ENCODE data around the gene AMFR. TPM values are rescaled to one million over a fixed set of nuclear protein-coding genes. Genes with fewer than 3 reads are reported as not detected.

Gene AMFR
- total and polyA plus RNA-seq, 2 of the 13 experiments (the other 11 are each of a cell fraction or from before 2014, with no cell fraction given) = 52.9 to 108 TPM

GRCh38 chr16:56450986-56451752 is 25.8 kb upstream of the AMFR start, which contains the start of the genes NUDT21 and OGFOD1 (continued):
- peak; percentile 88 for TF ChIP-seq ZBTB40 (IDR thresholded peaks at IDR 0.05)
- peak; percentile 78 for TF ChIP-seq ZBTB40 (CRISPR knock-in tag; IDR thresholded peaks at IDR 0.05)
- no peak for TF ChIP-seq ZNF672 (CRISPR knock-in tag; IDR thresholded peaks at IDR 0.05)
- peak; percentile 46; the same call in 1 of the 2 replicates for TF ChIP-seq ZNF580 (CRISPR knock-in tag; IDR thresholded peaks at IDR 0.05; ENCODE audit: borderline replicate concordance, low read depth)
- peak; percentile 66 for TF ChIP-seq ZNF160 (CRISPR knock-in tag; IDR thresholded peaks at IDR 0.05)
- no peak for TF ChIP-seq CSRNP1 (CRISPR knock-in tag; IDR thresholded peaks at IDR 0.05)
- TF ChIP-seq ZMYM3 (CRISPR knock-in tag; IDR thresholded peaks at IDR 0.05) = no peak
- no peak for TF ChIP-seq ZNF20 (CRISPR knock-in tag; IDR thresholded peaks at IDR 0.05)
- no peak for TF ChIP-seq HHEX (CRISPR knock-in tag; IDR thresholded peaks at IDR 0.05)
- peak; percentile 87 for TF ChIP-seq ZNF878 (CRISPR knock-in tag; IDR thresholded peaks at IDR 0.05)
- peak; percentile 69; the same call in 1 of the 2 replicates for TF ChIP-seq ZNF274 (CRISPR knock-in tag; IDR thresholded peaks at IDR 0.05)
- peak; percentile 41; the same call in 1 of the 2 replicates for TF ChIP-seq ELK4 (CRISPR knock-in tag; IDR thresholded peaks at IDR 0.05; ENCODE audit: borderline replicate concordance)
- TF ChIP-seq ZMAT5 (CRISPR knock-in tag; IDR thresholded peaks at IDR 0.05; ENCODE audit: borderline replicate concordance, low read depth) = no peak
- peak; percentile 16; the same call in 1 of the 2 replicates for TF ChIP-seq RFX5 (IDR thresholded peaks at IDR 0.05; ENCODE audit: low read depth, low read length)
- no peak for TF ChIP-seq HMGA1 (CRISPR knock-in tag; conservative IDR thresholded peaks at IDR 0.05)
